ENCODE results near the gene INPP5E. TPM values are rescaled to one million over a fixed set of nuclear protein-coding genes. Genes with fewer than 3 reads are reported as not detected.

INPP5E gene
- total and polyA plus RNA-seq, 10 of the 15 experiments (the other 5 are each of a cell fraction or from before 2014, with no cell fraction given), result 0.24 to 16.0 (median 5.3) TPM

DNA sequence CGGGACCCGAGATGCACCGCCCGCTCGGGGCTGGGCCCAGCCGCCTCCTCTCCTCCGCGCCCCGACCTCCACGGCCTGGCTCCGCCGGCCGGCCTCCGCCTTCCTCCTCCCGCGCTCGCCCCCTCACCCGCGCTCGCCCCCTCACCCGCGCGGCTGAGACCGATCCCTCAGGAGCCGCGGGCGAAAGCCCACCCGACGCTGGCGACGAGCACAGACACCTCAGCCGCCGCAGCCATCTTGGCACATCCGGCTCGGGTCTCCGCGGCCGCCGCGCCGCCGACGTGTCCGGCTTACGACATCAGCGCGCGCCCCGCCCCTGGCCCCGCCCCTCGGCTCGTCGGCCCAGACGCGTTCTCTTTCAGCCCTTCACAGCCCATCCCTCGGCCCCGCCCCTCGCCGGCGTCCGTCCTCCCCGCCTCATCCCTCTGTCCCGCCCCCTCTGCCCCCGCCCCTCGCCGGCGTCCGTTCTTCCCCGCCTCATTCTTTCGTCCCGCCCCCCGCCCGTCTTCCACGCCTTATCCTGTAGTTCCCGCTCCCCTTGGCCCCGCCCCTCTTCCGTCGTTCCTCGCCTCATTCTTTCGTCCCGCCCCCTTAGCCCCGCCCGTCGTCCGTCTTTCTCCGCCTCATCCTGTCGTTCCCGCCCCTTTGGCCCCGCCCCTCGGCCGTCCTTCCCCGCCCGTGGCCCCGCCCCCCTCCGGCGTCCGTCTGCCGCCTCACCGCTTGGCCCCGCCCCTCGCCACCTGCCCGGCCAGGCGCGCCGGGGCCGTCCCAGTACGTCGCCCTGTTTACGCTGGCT, 43.3 kb upstream of the INPP5E start, which contains the start of gene SEC16A (continued):
- TF ChIP-seq CHD1 (IDR thresholded peaks at IDR 0.05; ENCODE audit: low read depth, low read length) (no peak), TCF3 (IDR thresholded peaks at IDR 0.05; ENCODE audit: borderline replicate concordance, insufficient read depth, low read depth, low read length) (0 out of 2 replicates have a peak, but pooled peaks have one; percentile 38), CEBPB (IDR thresholded peaks at IDR 0.05; ENCODE audit: borderline replicate concordance in 1 of 2, low read depth in 2 of 2, low read length in 2 of 2) (no peak), NR2C1 (IDR thresholded peaks at IDR 0.05) (0 out of 2 replicates have a peak, but pooled peaks have one; percentile 42), RUNX3 (IDR thresholded peaks at IDR 0.05; ENCODE audit: low read length) (no peak), EGR1 (IDR thresholded peaks at IDR 0.05; ENCODE audit: borderline replicate concordance in 1 of 2, low read depth in 2 of 2, low read length in 2 of 2) (no peak), RB1 (IDR thresholded peaks at IDR 0.05; ENCODE audit: borderline replicate concordance) (peak; percentile 77; the same call in 1 of the 2 replicates), PML (IDR thresholded peaks at IDR 0.05; ENCODE audit: low read length) (no peak), TCF12 (IDR thresholded peaks at IDR 0.05; ENCODE audit: low read depth, low read length) (0 out of 2 replicates have a peak, but pooled peaks have one; percentile 35), ZBED1 (IDR thresholded peaks at IDR 0.05; ENCODE audit: borderline replicate concordance) (no peak), ZNF274 (IDR thresholded peaks at IDR 0.05; ENCODE audit: insufficient read depth, insufficient read length) (no peak), GATAD2B (conservative IDR thresholded peaks at IDR 0.05; ENCODE audit: low read depth) (peak; percentile 67; the same call in 1 of the 2 replicates), FOXM1 (IDR thresholded peaks at IDR 0.05; ENCODE audit: low read depth, low read length) (no peak), EP300 (IDR thresholded peaks at IDR 0.05; ENCODE audit: borderline replicate concordance in 1 of 2, control insufficient read depth in 1 of 2, low read depth in 2 of 2, low read length in 2 of 2) (no peak), TCF7 (IDR thresholded peaks at IDR 0.05; ENCODE audit: borderline replicate concordance) (no peak), CREM (IDR thresholded peaks at IDR 0.05; ENCODE audit: low read depth) (peak; percentile 95), HDAC2 (IDR thresholded peaks at IDR 0.05) (no peak)
- TF ChIP-seq, protein P1, sequence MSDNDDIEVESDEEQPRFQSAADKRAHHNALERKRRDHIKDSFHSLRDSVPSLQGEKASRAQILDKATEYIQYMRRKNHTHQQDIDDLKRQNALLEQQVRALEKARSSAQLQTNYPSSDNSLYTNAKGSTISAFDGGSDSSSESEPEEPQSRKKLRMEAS (IDR thresholded peaks at IDR 0.05; ENCODE audit: low read depth, low read length), result 0 out of 2 replicates have a peak, but pooled peaks have one; percentile 21
- TF ChIP-seq, protein P2, sequence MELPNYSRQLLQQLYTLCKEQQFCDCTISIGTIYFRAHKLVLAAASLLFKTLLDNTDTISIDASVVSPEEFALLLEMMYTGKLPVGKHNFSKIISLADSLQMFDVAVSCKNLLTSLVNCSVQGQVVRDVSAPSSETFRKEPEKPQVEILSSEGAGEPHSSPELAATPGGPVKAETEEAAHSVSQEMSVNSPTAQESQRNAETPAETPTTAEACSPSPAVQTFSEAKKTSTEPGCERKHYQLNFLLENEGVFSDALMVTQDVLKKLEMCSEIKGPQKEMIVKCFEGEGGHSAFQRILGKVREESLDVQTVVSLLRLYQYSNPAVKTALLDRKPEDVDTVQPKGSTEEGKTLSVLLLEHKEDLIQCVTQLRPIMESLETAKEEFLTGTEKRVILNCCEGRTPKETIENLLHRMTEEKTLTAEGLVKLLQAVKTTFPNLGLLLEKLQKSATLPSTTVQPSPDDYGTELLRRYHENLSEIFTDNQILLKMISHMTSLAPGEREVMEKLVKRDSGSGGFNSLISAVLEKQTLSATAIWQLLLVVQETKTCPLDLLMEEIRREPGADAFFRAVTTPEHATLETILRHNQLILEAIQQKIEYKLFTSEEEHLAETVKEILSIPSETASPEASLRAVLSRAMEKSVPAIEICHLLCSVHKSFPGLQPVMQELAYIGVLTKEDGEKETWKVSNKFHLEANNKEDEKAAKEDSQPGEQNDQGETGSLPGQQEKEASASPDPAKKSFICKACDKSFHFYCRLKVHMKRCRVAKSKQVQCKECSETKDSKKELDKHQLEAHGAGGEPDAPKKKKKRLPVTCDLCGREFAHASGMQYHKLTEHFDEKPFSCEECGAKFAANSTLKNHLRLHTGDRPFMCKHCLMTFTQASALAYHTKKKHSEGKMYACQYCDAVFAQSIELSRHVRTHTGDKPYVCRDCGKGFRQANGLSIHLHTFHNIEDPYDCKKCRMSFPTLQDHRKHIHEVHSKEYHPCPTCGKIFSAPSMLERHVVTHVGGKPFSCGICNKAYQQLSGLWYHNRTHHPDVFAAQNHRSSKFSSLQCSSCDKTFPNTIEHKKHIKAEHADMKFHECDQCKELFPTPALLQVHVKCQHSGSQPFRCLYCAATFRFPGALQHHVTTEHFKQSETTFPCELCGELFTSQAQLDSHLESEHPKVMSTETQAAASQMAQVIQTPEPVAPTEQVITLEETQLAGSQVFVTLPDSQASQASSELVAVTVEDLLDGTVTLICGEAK (IDR thresholded peaks at IDR 0.05; ENCODE audit: borderline replicate concordance), result no peak
- TF ChIP-seq, protein P3, sequence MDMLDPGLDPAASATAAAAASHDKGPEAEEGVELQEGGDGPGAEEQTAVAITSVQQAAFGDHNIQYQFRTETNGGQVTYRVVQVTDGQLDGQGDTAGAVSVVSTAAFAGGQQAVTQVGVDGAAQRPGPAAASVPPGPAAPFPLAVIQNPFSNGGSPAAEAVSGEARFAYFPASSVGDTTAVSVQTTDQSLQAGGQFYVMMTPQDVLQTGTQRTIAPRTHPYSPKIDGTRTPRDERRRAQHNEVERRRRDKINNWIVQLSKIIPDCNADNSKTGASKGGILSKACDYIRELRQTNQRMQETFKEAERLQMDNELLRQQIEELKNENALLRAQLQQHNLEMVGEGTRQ (IDR thresholded peaks at IDR 0.05; ENCODE audit: borderline replicate concordance, low read depth, low read length), result no peak
- TF ChIP-seq, protein P4, sequence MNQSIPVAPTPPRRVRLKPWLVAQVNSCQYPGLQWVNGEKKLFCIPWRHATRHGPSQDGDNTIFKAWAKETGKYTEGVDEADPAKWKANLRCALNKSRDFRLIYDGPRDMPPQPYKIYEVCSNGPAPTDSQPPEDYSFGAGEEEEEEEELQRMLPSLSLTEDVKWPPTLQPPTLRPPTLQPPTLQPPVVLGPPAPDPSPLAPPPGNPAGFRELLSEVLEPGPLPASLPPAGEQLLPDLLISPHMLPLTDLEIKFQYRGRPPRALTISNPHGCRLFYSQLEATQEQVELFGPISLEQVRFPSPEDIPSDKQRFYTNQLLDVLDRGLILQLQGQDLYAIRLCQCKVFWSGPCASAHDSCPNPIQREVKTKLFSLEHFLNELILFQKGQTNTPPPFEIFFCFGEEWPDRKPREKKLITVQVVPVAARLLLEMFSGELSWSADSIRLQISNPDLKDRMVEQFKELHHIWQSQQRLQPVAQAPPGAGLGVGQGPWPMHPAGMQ (IDR thresholded peaks at IDR 0.05; ENCODE audit: borderline replicate concordance), result no peak
- TF ChIP-seq, protein P5, sequence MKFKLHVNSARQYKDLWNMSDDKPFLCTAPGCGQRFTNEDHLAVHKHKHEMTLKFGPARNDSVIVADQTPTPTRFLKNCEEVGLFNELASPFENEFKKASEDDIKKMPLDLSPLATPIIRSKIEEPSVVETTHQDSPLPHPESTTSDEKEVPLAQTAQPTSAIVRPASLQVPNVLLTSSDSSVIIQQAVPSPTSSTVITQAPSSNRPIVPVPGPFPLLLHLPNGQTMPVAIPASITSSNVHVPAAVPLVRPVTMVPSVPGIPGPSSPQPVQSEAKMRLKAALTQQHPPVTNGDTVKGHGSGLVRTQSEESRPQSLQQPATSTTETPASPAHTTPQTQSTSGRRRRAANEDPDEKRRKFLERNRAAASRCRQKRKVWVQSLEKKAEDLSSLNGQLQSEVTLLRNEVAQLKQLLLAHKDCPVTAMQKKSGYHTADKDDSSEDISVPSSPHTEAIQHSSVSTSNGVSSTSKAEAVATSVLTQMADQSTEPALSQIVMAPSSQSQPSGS (IDR thresholded peaks at IDR 0.05; ENCODE audit: low read length), result no peak

Data from GM12878 (cell line).